B cell (primary cell): ENCODE measurements around the gene HERC2. TPM values are rescaled to one million over a fixed set of nuclear protein-coding genes. Genes with fewer than 3 reads are reported as not detected.

Experiments
- ATAC-seq: fragments of 200-7000 bp; cut with Tn5 transposase; one replicate; pipeline ENCODE4 v1.10.0; 2021; ENCODE audit warnings: low read depth, mild to moderate bottlenecking, moderate number of reproducible peaks, moderate library complexity
- CTCF ChIA-PET: fragments of 350-600 bp; sonication (Branson Sonifier 250); formaldehyde crosslinking; loops from one replicate; lab custom pipeline; 2021; ENCODE audit warnings: antibody characterized with exemption, inconsistent platforms; lab: Charles Lee
- POLR2A ChIA-PET: fragments of 350-600 bp; sonication (Branson Sonifier 250); formaldehyde crosslinking; loops from one replicate; lab custom pipeline; 2021; ENCODE audit warnings: antibody characterized with exemption; lab: Charles Lee
- DNase-seq: peaks from one replicate; pipeline ENCODE4 v3.0.0; 2013
- H2AFZ ChIP-seq: 2 replicates; pipeline ENCODE4 v1.6.1; 2012; ENCODE audit warnings: mild to moderate bottlenecking, low read depth, low read length; ENCODE audit not compliant: insufficient read depth, poor library complexity, severe bottlenecking
- H3K27ac ChIP-seq, 2 donors: 1 replicate in 1 of 2; 2 replicates in 1 of 2; pipeline ENCODE4 v1.5.1; 2012 to 2013; ENCODE audit warnings: low read length in 2 of 2, mild to moderate bottlenecking in 2 of 2, moderate library complexity in 1 of 2
- H3K27me3 ChIP-seq, 4 experiments: fragments of 200-600 bp in 1 of 4; sonication (generic) in 1 of 4; replicated peaks in 1 of 4; 1 replicate in 2 of 4; 2 replicates in 2 of 4; pipeline versions ENCODE4 v1.6.1 to v1.7.0; 2013 to 2016; ENCODE audit warnings: low read length in 3 of 4, mild to moderate bottlenecking in 2 of 4, mixed read lengths in 1 of 4, moderate library complexity in 1 of 4; ENCODE audit not compliant: insufficient read depth in 4 of 4, control insufficient read depth in 3 of 4; ENCODE audit errors: control extremely low read depth in 1 of 4
- H3K36me3 ChIP-seq, 2 experiments: replicated peaks in 1 of 2; 1 replicate in 1 of 2; 2 replicates in 1 of 2; pipeline versions ENCODE4 v1.6.1 to v1.7.1; 2013; ENCODE audit warnings: low read length in 1 of 2; ENCODE audit not compliant: insufficient read depth in 2 of 2, control insufficient read depth in 1 of 2; ENCODE audit errors: control extremely low read depth in 1 of 2, extremely low read depth in 1 of 2
- H3K4me1 ChIP-seq, 2 donors: fragments of 200-600 bp in 1 of 2; sonication (generic) in 1 of 2; 1 replicate in 1 of 2; 2 replicates in 1 of 2; pipeline versions ENCODE4 v1.5.1 to v1.6.1; 2013 to 2017; ENCODE audit warnings: low read length in 2 of 2; ENCODE audit not compliant: control insufficient read depth in 2 of 2, insufficient read depth in 2 of 2
- H3K4me2 ChIP-seq: replicated peaks from 2 replicates; pipeline ENCODE3; 2012; ENCODE audit warnings: mild to moderate bottlenecking, low read depth, low read length; ENCODE audit not compliant: poor library complexity, severe bottlenecking
- H3K4me3 ChIP-seq, 5 experiments: fragments of 200-600 bp in 1 of 5; sonication (generic) in 1 of 5; 1 replicate in 3 of 5; 2 replicates in 2 of 5; pipeline versions ENCODE4 v1.5.1 to v1.7.0; 2011 to 2016; ENCODE audit warnings: low read length in 4 of 5, mild to moderate bottlenecking in 4 of 5, low read depth in 2 of 5, control low read depth in 1 of 5, moderate library complexity in 1 of 5; ENCODE audit not compliant: insufficient read depth in 1 of 5; ENCODE audit errors: control extremely low read depth in 1 of 5, extremely low read depth in 1 of 5
- H3K79me2 ChIP-seq: fragments of 200-600 bp; sonication (generic); one replicate; pipeline ENCODE4 v1.6.0; 2016; ENCODE audit warnings: low read length; ENCODE audit not compliant: control insufficient read depth, insufficient read depth
- H3K9ac ChIP-seq: fragments of 200-600 bp; sonication (generic); 2 replicates; pipeline ENCODE4 v1.6.1; 2017; ENCODE audit warnings: mild to moderate bottlenecking, low read length, moderate library complexity
- H3K9me3 ChIP-seq, 3 donors: one replicate each; pipeline versions ENCODE4 v1.6.1 to v1.7.1; 2013; ENCODE audit warnings: low read length in 2 of 3; ENCODE audit not compliant: control insufficient read depth in 2 of 3, insufficient read depth in 1 of 3; ENCODE audit errors: control extremely low read depth in 1 of 3
- H4K20me1 ChIP-seq: 2 replicates; pipeline ENCODE4 v1.6.0; 2012; ENCODE audit warnings: mild to moderate bottlenecking, low read length; ENCODE audit not compliant: insufficient read depth, control insufficient read depth, poor library complexity, severe bottlenecking
- H3K27ac Mint-ChIP-seq: one replicate; pipeline ENCODE4 v1.8.0; 2021; ENCODE audit warnings: mixed read lengths
- H3K27me3 Mint-ChIP-seq: one replicate; pipeline ENCODE4 v1.8.0; 2021; ENCODE audit warnings: mixed read lengths
- H3K4me1 Mint-ChIP-seq: one replicate; pipeline ENCODE4 v1.8.0; 2021; ENCODE audit warnings: mixed read lengths
- H3K4me3 Mint-ChIP-seq: one replicate; pipeline ENCODE4 v1.8.0; 2021; ENCODE audit warnings: mixed read lengths
- H3K9me3 Mint-ChIP-seq: one replicate; pipeline ENCODE4 v1.8.0; 2022; ENCODE audit warnings: mixed read lengths; ENCODE audit not compliant: insufficient read depth
- EZH2 ChIP-seq: IDR thresholded peaks from 2 replicates; pipeline ENCODE4 v1.6.1; 2012; ENCODE audit warnings: borderline replicate concordance, low read depth, mild to moderate bottlenecking, moderate library complexity, low read length; ENCODE audit not compliant: insufficient read depth, poor library complexity, severe bottlenecking
- WGBS: methylation state at CpG from one replicate; pipeline ENCODE4 v1.1.5; 2013; ENCODE audit warnings: missing lambda C conversion rate; ENCODE audit not compliant: insufficient coverage; 5-methylcytosine and 5-hydroxymethylcytosine counted together
- intact Hi-C: fragments of 100-400 bp; cut with micrococcal nuclease; formaldehyde crosslinking; loops from one replicate; pipeline ENCODE4 v1.10.0; 2022
- polyA plus RNA-seq: library from polyadenylated mRNA; depleted of rRNA; stranded (reverse); fragments of >200 nt; gene quantifications from 2 replicates; pipeline ENCODE4 v1.2.3, GENCODE V29; 2012
- total RNA-seq, 2 donors: library from RNA; stranded (reverse); fragments of 120-200 nt in 1 of 2; gene quantifications; 1 replicate in 1 of 2; 2 replicates in 1 of 2; pipeline versions ENCODE4 v1.2.3 to v1.2.4, GENCODE V29; 2013 to 2022
- TF ChIP-seq, protein P1 (sequence below): fragments of 200-600 bp; IDR thresholded peaks from one replicate; pipeline ENCODE4 v1.8.0; 2022; ENCODE audit warnings: antibody characterized with exemption, mild to moderate bottlenecking

HERC2 gene
- total and polyA plus RNA-seq, 2 donors (not counting 1 experiment from before 2014, with no cell fraction given): 31.0 to 52.7 TPM

DNA sequence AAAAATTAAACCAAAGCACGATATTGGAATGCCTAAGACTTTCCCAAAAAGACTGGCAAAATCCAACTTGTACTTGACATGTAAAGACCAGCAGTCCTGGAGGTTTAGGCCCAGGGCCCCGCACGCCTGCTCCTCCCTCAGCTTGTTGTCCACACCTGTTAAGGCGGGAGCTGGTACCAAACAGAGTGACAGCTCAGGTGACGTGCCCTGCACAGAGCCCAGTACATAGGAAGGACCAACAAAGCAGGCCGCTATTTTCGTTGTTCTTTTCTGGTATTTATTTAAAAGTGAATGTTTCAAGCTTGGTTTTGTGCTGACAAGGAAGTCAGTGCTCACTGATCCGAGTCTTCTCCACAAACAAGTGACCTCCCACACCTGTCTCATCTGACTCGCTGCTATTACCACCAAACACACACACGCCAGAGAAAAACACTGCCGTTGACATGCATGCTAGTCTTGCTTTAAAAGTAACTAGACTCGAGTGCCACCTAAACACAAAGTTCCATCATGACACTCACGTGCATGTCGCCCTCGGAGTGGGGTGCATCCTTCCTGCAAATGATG, 50.2 kb downstream of the HERC2 start:
- DNase-seq (no peak), ATAC-seq (no peak)
- H3K9ac ChIP-seq: no peak overlapping the region
- POLR2A ChIA-PET: no interaction called here
- H2AFZ ChIP-seq: no peak overlapping the region
- H3K9me3 ChIP-seq: no peaks in the 10 kb centered on the region
- no peaks in the 10 kb centered on the region for H3K4me1 Mint-ChIP-seq
- CTCF ChIA-PET: no interaction called here
- no peak overlapping the region for H3K4me3 ChIP-seq
- no peaks in the 10 kb centered on the region for H3K27me3 Mint-ChIP-seq
- H3K4me3 Mint-ChIP-seq: no peak overlapping the region
- no peaks in the 10 kb centered on the region for H4K20me1 ChIP-seq
- H3K27ac ChIP-seq: no peak overlapping the region
- no peaks in the 10 kb centered on the region for H3K4me1 ChIP-seq
- no peaks in the 10 kb centered on the region for H3K27me3 ChIP-seq
- no peak overlapping the region for H3K27ac Mint-ChIP-seq
- no peaks in the 10 kb centered on the region for H3K9me3 Mint-ChIP-seq
- WGBS: 97% methylated on average over 9 of the region's 15 CpGs
- intact Hi-C loops: no loop called here
- peaks cover 5 to 56% of the 10 kb centered on the region in 2 experiments for H3K36me3 ChIP-seq
- no peaks in the 10 kb centered on the region for H3K79me2 ChIP-seq
- H3K4me2 ChIP-seq: no peak overlapping the region
- no peak for TF ChIP-seq EZH2
- TF ChIP-seq, protein P1, sequence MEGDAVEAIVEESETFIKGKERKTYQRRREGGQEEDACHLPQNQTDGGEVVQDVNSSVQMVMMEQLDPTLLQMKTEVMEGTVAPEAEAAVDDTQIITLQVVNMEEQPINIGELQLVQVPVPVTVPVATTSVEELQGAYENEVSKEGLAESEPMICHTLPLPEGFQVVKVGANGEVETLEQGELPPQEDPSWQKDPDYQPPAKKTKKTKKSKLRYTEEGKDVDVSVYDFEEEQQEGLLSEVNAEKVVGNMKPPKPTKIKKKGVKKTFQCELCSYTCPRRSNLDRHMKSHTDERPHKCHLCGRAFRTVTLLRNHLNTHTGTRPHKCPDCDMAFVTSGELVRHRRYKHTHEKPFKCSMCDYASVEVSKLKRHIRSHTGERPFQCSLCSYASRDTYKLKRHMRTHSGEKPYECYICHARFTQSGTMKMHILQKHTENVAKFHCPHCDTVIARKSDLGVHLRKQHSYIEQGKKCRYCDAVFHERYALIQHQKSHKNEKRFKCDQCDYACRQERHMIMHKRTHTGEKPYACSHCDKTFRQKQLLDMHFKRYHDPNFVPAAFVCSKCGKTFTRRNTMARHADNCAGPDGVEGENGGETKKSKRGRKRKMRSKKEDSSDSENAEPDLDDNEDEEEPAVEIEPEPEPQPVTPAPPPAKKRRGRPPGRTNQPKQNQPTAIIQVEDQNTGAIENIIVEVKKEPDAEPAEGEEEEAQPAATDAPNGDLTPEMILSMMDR: no peak

DNA sequence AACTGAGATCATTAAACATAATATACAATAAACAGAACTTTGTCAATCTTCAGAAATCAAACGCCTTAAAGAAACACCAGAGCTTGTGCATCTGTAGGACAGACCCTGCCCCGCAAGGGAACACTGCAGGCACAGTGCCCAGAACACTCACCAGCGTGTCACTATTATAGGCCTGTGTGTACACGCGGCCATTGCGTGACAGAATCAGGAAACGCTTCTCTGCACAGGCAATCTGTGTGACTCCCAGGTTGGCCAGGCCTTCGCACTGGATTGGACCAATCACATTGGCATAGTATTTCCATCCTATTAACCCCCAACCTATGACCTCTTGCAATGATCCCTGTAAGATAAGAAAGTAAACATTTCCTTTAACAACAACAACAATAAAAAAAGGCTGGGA, 52.9 kb downstream of the HERC2 start:
- Histone ChIP-seq H3K4me1 (peaks cover 8 to 16% of the 10 kb centered on the region in 2 donors), H3K9ac (no peak overlapping the region), H3K4me2 (no peak overlapping the region), H2AFZ (no peak overlapping the region), H3K79me2 (no peaks in the 10 kb centered on the region), H3K4me3 (no peak overlapping the region), H3K27ac (no peak overlapping the region), H3K27me3 (no peaks in the 10 kb centered on the region), H4K20me1 (no peaks in the 10 kb centered on the region), H3K9me3 (peaks cover 0 to 6% (median 0%) of the 10 kb centered on the region in 3 donors), H3K36me3 (peaks cover 7 to 64% of the 10 kb centered on the region in 2 experiments)
- ChIA-PET CTCF (interaction anchor here (0.6 kb wide), 1 partner anchor 44 kb away, joined by 3 read pairs; no protein-coding TSS in a partner anchor), POLR2A (no interaction called here)
- WGBS: 97% methylated on average over 7 of the region's 8 CpGs
- intact Hi-C loops: no loop called here
- H3K27ac Mint-ChIP-seq: no peak overlapping the region
- TF ChIP-seq, protein P1: no peak
- TF ChIP-seq EZH2: no peak
- peaks cover 16% of the 10 kb centered on the region for H3K4me1 Mint-ChIP-seq
- H3K27me3 Mint-ChIP-seq: no peaks in the 10 kb centered on the region
- H3K9me3 Mint-ChIP-seq: no peaks in the 10 kb centered on the region
- DNase-seq (no peak), ATAC-seq (no peak)
- H3K4me3 Mint-ChIP-seq: no peak overlapping the region
